H9 (cell line): ENCODE data around the gene ANXA9. TPM values are rescaled to one million over a fixed set of nuclear protein-coding genes. Genes with fewer than 3 reads are reported as not detected.
A peak's percentile ranks its signal among the peaks of the same experiment; 100 is the strongest.

Experiments used
- DNase-seq: peaks from one replicate; pipeline ENCODE4 v3.0.0-alpha.2; 2017
- H2AFZ ChIP-seq: one replicate; pipeline ENCODE4 v1.6.1; 2013; ENCODE audit warnings: mild to moderate bottlenecking, low read length, control low read depth, moderate library complexity
- H2AK5ac ChIP-seq: 2 replicates; pipeline ENCODE4 v1.6.1; 2013; ENCODE audit warnings: low read length, control low read depth, mixed read lengths; ENCODE audit not compliant: insufficient read length
- H2BK120ac ChIP-seq: one replicate; pipeline ENCODE4 v1.6.1; 2013; ENCODE audit warnings: low read depth, mild to moderate bottlenecking, low read length, control low read depth, inconsistent platforms; ENCODE audit not compliant: poor library complexity, severe bottlenecking
- H2BK12ac ChIP-seq: 2 replicates; pipeline ENCODE4 v1.6.1; 2013; ENCODE audit warnings: low read length, control low read depth, mixed read lengths, low read depth; ENCODE audit not compliant: insufficient read length
- H2BK15ac ChIP-seq: 2 replicates; pipeline ENCODE4 v1.6.1; 2013; ENCODE audit warnings: low read depth, low read length, control low read depth
- H2BK20ac ChIP-seq: one replicate; pipeline ENCODE4 v1.6.1; 2013; ENCODE audit warnings: low read depth, mild to moderate bottlenecking, low read length, control low read depth, inconsistent platforms; ENCODE audit not compliant: poor library complexity, severe bottlenecking
- H2BK5ac ChIP-seq: 2 replicates; pipeline ENCODE4 v1.6.1; 2013; ENCODE audit warnings: low read length, control low read depth, mixed read lengths; ENCODE audit not compliant: insufficient read length
- H3K14ac ChIP-seq: 2 replicates; pipeline ENCODE4 v1.6.1; 2013; ENCODE audit warnings: low read length, control low read depth; ENCODE audit not compliant: insufficient read depth
- H3K18ac ChIP-seq: 2 replicates; pipeline ENCODE4 v1.6.1; 2013; ENCODE audit warnings: low read depth, mild to moderate bottlenecking, mixed read lengths, low read length, control low read depth; ENCODE audit not compliant: insufficient read length
- H3K23ac ChIP-seq: 2 replicates; pipeline ENCODE4 v1.6.1; 2013; ENCODE audit warnings: low read length, control low read depth, mixed read lengths, low read depth; ENCODE audit not compliant: insufficient read length
- H3K23me2 ChIP-seq: 2 replicates; pipeline ENCODE4 v1.6.1; 2013; ENCODE audit warnings: low read depth, mild to moderate bottlenecking, mixed read lengths, low read length, control low read depth; ENCODE audit not compliant: insufficient read length, poor library complexity, severe bottlenecking
- H3K27ac ChIP-seq: 2 replicates; pipeline ENCODE4 v1.5.1; 2013; ENCODE audit warnings: low read length, control low read depth, mixed read lengths, low read depth; ENCODE audit not compliant: insufficient read length
- H3K27me3 ChIP-seq: 2 replicates; pipeline ENCODE4 v1.6.1; 2013; ENCODE audit warnings: low read length, control low read depth, inconsistent platforms; ENCODE audit not compliant: insufficient read depth
- H3K4ac ChIP-seq: 2 replicates; pipeline ENCODE4 v1.6.1; 2013; ENCODE audit warnings: low read depth, mild to moderate bottlenecking, control low read depth, inconsistent platforms, low read length, moderate library complexity
- H3K4me1 ChIP-seq: 2 replicates; pipeline ENCODE4 v1.6.1; 2013; ENCODE audit warnings: low read length, control low read depth, inconsistent platforms; ENCODE audit not compliant: insufficient read depth
- H3K4me2 ChIP-seq: 2 replicates; pipeline ENCODE4 v1.6.1; 2013; ENCODE audit warnings: low read length, control low read depth, mixed read lengths; ENCODE audit not compliant: insufficient read length, insufficient read depth
- H3K56ac ChIP-seq: 2 replicates; pipeline ENCODE4 v1.6.1; 2013; ENCODE audit warnings: low read depth, mild to moderate bottlenecking, mixed read lengths, low read length, control low read depth; ENCODE audit not compliant: insufficient read length
- H3K79me1 ChIP-seq: 2 replicates; pipeline ENCODE4 v1.6.1; 2013; ENCODE audit warnings: low read depth, mild to moderate bottlenecking, moderate library complexity, low read length, control low read depth, inconsistent platforms; ENCODE audit not compliant: insufficient read depth, poor library complexity, severe bottlenecking
- H3K79me2 ChIP-seq: 2 replicates; pipeline ENCODE4 v1.6.1; 2013; ENCODE audit warnings: low read length, control low read depth, inconsistent platforms; ENCODE audit not compliant: insufficient read depth
- H3K9ac ChIP-seq: 2 replicates; pipeline ENCODE4 v1.6.1; 2013; ENCODE audit warnings: low read length, control low read depth, mixed read lengths; ENCODE audit not compliant: insufficient read length; ENCODE audit errors: extremely low read depth
- H3K9me3 ChIP-seq: one replicate; pipeline ENCODE4 v1.6.1; 2013; ENCODE audit warnings: low read depth, low read length, inconsistent platforms; ENCODE audit not compliant: control insufficient read depth
- H3T11ph ChIP-seq: one replicate; pipeline ENCODE4 v1.6.1; 2013; ENCODE audit warnings: mild to moderate bottlenecking, low read length, control low read depth, inconsistent platforms
- H4K20me1 ChIP-seq: one replicate; pipeline ENCODE4 v1.6.1; 2013; ENCODE audit not compliant: control insufficient read depth, insufficient read length, insufficient read depth
- H4K5ac ChIP-seq: 2 replicates; pipeline ENCODE4 v1.6.1; 2013; ENCODE audit warnings: low read depth, mild to moderate bottlenecking, mixed read lengths, low read length, control low read depth; ENCODE audit not compliant: insufficient read length
- H4K8ac ChIP-seq: replicated peaks from 2 replicates; pipeline ENCODE4 v1.6.1; 2013; ENCODE audit warnings: low read length, control low read depth, mixed read lengths, low read depth; ENCODE audit not compliant: insufficient read length
- H4K91ac ChIP-seq: 2 replicates; pipeline ENCODE4 v1.6.1; 2013; ENCODE audit warnings: low read depth, mild to moderate bottlenecking, moderate library complexity, mixed read lengths, low read length, control low read depth; ENCODE audit not compliant: insufficient read length
- H3K27ac Mint-ChIP-seq, 3 experiments: 2 replicates in 2 of 3; 3 replicates in 1 of 3; pipeline ENCODE4 v1.8.0; 2020 to 2021; ENCODE audit warnings: mixed read lengths in 3 of 3, mild to moderate bottlenecking in 1 of 3, moderate library complexity in 1 of 3
- H3K27me3 Mint-ChIP-seq: 2 replicates; pipeline ENCODE4 v1.8.0; 2021; ENCODE audit warnings: low read depth, mild to moderate bottlenecking, moderate library complexity, mixed read lengths
- H3K36me3 Mint-ChIP-seq, 3 experiments: 2 replicates in 2 of 3; 3 replicates in 1 of 3; pipeline ENCODE4 v1.8.0; 2020 to 2021; ENCODE audit warnings: low read depth in 3 of 3, mixed read lengths in 3 of 3; ENCODE audit not compliant: insufficient read depth in 1 of 3
- H3K4me1 Mint-ChIP-seq, 2 experiments: 2 replicates each; pipeline ENCODE4 v1.8.0; 2020; ENCODE audit warnings: mixed read lengths in 2 of 2
- H3K4me3 Mint-ChIP-seq, 2 experiments: 2 replicates in 1 of 2; 3 replicates in 1 of 2; pipeline ENCODE4 v1.8.0; 2020 to 2021; ENCODE audit warnings: mild to moderate bottlenecking in 2 of 2, mixed read lengths in 2 of 2, moderate library complexity in 1 of 2
- H3K9me3 Mint-ChIP-seq, 2 experiments: 2 replicates in 1 of 2; 3 replicates in 1 of 2; pipeline ENCODE4 v1.8.0; 2020; ENCODE audit warnings: mild to moderate bottlenecking in 2 of 2, mixed read lengths in 2 of 2, moderate library complexity in 1 of 2
- CTCF ChIP-seq: fragments of 200-600 bp; sonication (generic); conservative IDR thresholded peaks from 3 replicates; pipeline ENCODE4 v1.8.0; 2021; ENCODE audit warnings: antibody characterized with exemption, mild to moderate bottlenecking
- WGBS: extraction: QIAGEN DNeasy Blood & Tissue Kit; methylation state at CpG from one replicate; pipeline ENCODE4 v1.1.7; 2013; ENCODE audit warnings: missing lambda C conversion rate, low lambda C conversion rate, mixed read lengths; ENCODE audit not compliant: insufficient read length; ENCODE audit errors: extremely low coverage; 5-methylcytosine and 5-hydroxymethylcytosine counted together
- total RNA-seq: library from RNA; stranded (reverse); gene quantifications from 2 replicates; pipeline ENCODE4 v1.2.1, GENCODE V29; 2021

The ANXA9 gene
- total RNA-seq, 1 experiment from 2014 or later, result 0.92 TPM

DNA sequence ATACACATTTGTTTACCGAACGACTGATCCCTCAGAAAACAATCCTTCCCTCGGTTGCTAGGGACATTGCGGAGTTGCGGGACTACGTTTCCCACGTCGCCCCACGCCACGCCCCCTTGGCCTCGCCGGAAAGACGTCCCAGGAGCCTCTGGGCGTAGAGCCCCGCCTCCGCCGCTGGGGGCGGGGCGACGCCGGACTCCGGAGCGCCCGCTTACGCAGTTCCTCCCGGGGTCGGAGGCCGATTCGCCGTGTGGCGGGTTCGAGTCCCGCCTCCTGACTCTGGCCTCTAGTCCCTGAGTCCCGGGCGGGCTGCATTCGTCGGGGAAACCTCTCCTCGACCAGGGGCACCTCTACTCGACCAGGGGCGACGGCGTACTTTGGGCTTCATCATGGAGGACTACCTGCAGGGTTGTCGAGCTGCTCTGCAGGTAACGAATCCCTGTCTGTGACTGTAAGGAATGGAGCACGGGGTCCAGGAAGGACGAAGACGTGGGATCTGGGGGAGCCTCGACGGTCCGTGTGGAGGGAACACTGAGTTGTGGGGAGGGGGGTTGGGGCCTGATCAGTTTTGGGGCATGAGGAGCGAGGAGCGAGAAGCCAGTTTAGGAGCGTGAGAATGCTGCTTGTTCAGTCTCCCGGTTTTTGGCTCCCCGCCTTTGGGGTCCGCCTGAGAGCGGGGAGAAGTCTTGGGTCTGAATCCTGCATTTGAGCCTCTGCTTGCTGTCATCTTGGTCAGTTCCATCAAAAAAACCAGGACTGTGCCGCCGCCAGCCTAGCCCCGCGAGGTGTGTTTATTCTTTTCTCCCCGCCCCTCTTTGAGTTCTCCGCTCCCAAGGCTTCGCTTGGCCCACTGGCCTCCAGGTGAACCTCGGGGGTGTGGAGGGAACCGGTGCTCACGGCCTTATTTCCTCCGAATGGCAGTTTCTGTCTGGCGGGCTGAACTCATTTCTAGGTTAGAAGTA is 26.4 kb downstream of the ANXA9 start, which contains the start of gene PRUNE1:
Gene PRUNE1, plus strand, starts transcription at position 206 of the 962 bp plus-strand sequence. Its CDS starts 184 bp downstream, at position 390.
- H4K91ac ChIP-seq, result no peak within 1 kb of the TSS
- Mint-ChIP-seq H3K9me3 (no peaks in the 10 kb centered on the region; a peak in 2 of 5 replicates), H3K36me3 (no peaks in the 10 kb centered on the region), H3K4me3 (peak within 1 kb of the TSS; percentile 97 to 99), H3K27me3 (no peaks in the 10 kb centered on the region; the same call in 1 of the 2 replicates), H3K27ac (peak within 1 kb of the TSS; percentile 96 to 98 (median 97)), H3K4me1 (peaks cover 35 to 41% of the 10 kb centered on the region in 2 experiments)
- peak within 1 kb of the TSS; percentile 4 for H3K27ac ChIP-seq
- peak within 1 kb of the TSS; percentile 77 for H3K4me2 ChIP-seq
- peak within 1 kb of the TSS; percentile 33 for H2BK20ac ChIP-seq
- no peaks in the 10 kb centered on the region for H3K79me1 ChIP-seq
- H4K20me1 ChIP-seq, result no peaks in the 10 kb centered on the region
- peak; percentile 96 for DNase-seq
- peak within 1 kb of the TSS; percentile 83 for H3K9ac ChIP-seq
- no peak within 1 kb of the TSS for H2BK15ac ChIP-seq
- peak within 1 kb of the TSS; percentile 7 for H2AFZ ChIP-seq
- H3K23me2 ChIP-seq, result peaks cover 13% of the 10 kb centered on the region
- H3K9me3 ChIP-seq, result no peaks in the 10 kb centered on the region
- no peak within 1 kb of the TSS for H3K23ac ChIP-seq
- no peak within 1 kb of the TSS for H2AK5ac ChIP-seq
- H4K8ac ChIP-seq, result no peak within 1 kb of the TSS
- no peak within 1 kb of the TSS for H2BK5ac ChIP-seq
- peak within 1 kb of the TSS; percentile 78 for H3K4ac ChIP-seq
- peak within 1 kb of the TSS; percentile 64 for H2BK12ac ChIP-seq
- no CpG with 5 or more reads among the region's 69 CpGs for WGBS
- peak within 1 kb of the TSS; percentile 92 for H3T11ph ChIP-seq
- peak within 1 kb of the TSS; percentile 71 for H3K18ac ChIP-seq
- H3K4me1 ChIP-seq, result peaks cover 5% of the 10 kb centered on the region; the same call in 1 of the 2 replicates
- TF ChIP-seq CTCF, result no peak
- no peak within 1 kb of the TSS for H3K56ac ChIP-seq
- no peak within 1 kb of the TSS for H4K5ac ChIP-seq
- no peaks in the 10 kb centered on the region; the same call in 1 of the 2 replicates for H3K79me2 ChIP-seq
- H3K27me3 ChIP-seq, result no peaks in the 10 kb centered on the region
- peak within 1 kb of the TSS; percentile 82 for H3K14ac ChIP-seq
- peak within 1 kb of the TSS; percentile 97 for H2BK120ac ChIP-seq
